Measurements from ENCODE around the gene ZXDC.

ZXDC gene

DNA sequence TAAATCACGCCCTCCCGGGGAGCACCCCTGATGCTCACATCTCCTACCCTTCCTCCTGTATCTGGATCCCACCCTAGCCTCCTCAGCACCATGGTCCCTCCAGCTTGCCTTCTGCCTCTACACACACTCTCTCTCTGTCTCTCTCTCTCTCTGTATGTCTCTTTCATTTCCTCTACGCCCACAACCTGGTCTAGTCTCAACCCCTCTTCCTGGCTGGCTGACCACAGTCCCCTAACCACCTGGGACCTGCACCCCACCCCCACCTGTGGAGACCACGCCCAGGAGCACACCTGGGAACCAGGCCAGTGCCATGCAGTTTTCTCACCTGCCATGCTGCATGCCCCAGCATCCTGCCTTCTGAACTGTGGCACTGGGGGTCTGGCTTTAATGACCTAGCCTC is 84.9 kb downstream of the ZXDC start:
- DNase-seq: no peak

DNA sequence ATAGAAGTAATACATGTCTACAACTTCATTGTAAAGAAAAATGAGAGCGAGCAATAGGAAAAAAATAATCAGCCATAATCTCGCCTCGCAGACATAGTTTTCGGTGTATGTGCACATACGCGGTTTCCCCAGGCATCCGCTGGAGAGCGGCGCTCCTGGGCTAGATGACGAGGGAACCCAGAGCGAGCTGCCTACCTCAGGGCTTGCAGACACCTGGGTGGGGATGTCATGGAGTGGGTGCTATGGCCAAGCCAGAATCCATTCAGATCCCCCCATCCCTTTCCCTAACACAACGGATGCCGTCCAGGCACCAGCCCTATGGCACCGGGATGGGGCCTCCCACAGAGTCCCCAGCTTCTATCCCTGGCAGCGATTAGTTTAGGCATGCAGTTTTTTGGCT is 85.5 kb downstream of the ZXDC start:
- no peak for DNase-seq

DNA sequence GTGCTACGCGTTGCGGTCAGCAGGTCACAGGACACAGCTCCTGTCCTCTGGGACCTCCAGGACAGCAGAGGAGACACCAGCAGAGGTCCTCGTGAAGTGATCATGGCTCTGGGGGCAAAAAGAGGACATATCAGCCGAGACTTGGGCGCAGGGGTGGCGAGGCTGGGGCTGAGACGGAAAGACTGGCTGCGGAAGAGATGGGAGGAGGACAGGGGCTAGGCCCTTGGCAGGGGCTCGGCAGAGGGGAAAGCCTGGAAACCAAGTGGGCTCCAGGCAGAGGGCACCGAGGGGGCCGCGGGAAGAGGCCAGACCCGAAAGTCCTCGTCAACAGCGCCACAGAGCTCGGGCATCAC is 85.9 kb downstream of the ZXDC start:
- no peak for DNase-seq

DNA sequence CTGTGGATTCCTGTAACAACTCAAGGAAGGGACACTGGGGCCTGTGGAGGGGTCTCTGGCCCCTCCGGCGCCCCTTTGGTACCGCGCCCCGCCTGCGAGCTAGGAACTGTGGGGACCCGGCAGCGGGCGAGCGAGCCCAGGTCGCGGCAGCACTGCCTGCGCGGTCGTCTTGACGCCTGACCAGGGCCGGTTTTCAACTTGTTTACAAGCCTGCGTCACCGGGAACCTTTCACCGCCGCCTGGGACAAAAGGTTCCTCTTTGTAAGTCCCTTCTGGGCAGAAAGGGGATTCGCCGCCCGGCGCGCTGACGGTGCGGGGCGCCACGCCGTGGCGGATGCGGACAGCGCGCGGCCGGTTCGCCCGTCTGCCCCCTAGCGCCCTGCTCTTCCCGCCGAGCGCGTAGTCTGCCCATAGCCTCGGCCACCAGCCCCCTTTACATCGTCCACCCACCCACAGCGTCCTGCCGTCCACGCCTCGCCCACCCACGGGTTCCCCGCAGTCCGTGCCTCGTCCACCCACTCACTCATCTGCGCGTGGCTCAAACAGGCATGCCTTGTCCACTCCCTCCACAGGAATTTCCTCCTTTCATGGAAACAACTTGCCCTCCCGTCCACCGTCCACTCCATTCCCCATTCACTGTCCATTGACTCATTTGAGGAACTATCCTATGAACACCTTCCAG is 86.4 kb downstream of the ZXDC start:
- no peak for DNase-seq
